SK-N-SH (cell line): ENCODE results near the gene CANT1.

Experiments used
- CTCF ChIP-seq: fragments of 200-600 bp; sonication (generic); IDR thresholded peaks from 2 replicates; pipeline ENCODE4 v1.6.1; 2017; ENCODE audit warnings: antibody characterized with exemption, mild to moderate bottlenecking, moderate library complexity
- EP300 ChIP-seq, 2 experiments: IDR thresholded peaks; 2 replicates each; pipeline versions ENCODE4 v1.4.0 to v1.6.1; 2012; ENCODE audit warnings: borderline replicate concordance in 1 of 2, low read depth in 1 of 2, low read length in 1 of 2
- GABPA ChIP-seq: IDR thresholded peaks from 2 replicates; pipeline ENCODE4 v1.4.0; 2012; ENCODE audit warnings: low read depth, mild to moderate bottlenecking
- JUND ChIP-seq: IDR thresholded peaks from 2 replicates; pipeline ENCODE4 v1.4.0; 2012
- POLR2AphosphoS5 ChIP-seq: IDR thresholded peaks from 2 replicates; pipeline ENCODE4 v1.6.1; 2012; ENCODE audit warnings: low read depth, low read length
- RFX5 ChIP-seq: IDR thresholded peaks from 2 replicates; pipeline ENCODE4 v1.6.1; 2012; ENCODE audit warnings: mild to moderate bottlenecking, improper control_type of control experiment, low read length
- TAF1 ChIP-seq: IDR thresholded peaks from 2 replicates; pipeline ENCODE4 v1.6.1; 2012; ENCODE audit warnings: low read depth, mild to moderate bottlenecking, low read length, moderate library complexity, borderline replicate concordance
- TCF12 ChIP-seq: IDR thresholded peaks from 2 replicates; pipeline ENCODE4 v1.4.0; 2012
- USF2 ChIP-seq: fragments of 150-350 bp; IDR thresholded peaks from 2 replicates; pipeline ENCODE4 v1.6.1; 2017; ENCODE audit warnings: antibody characterized with exemption, low read length, low read depth, borderline replicate concordance
- YY1 ChIP-seq: IDR thresholded peaks from 2 replicates; pipeline ENCODE4 v1.4.0; 2012; ENCODE audit warnings: low read depth, mild to moderate bottlenecking
- TF ChIP-seq, protein P1 (sequence below): IDR thresholded peaks from 2 replicates; pipeline ENCODE4 v1.4.0; 2012; ENCODE audit warnings: low read depth

GRCh38 chr17:78995761-78996451 lies 13.7 kb downstream of the CANT1 start:
- TF ChIP-seq USF2 (no peak), YY1 (no peak), JUND (no peak), CTCF (no peak), POLR2AphosphoS5 (no peak), GABPA (no peak), TCF12 (no peak), EP300 (IDR thresholded peaks at IDR 0.05; ENCODE audit: borderline replicate concordance in 1 of 2, low read depth in 1 of 2, low read length in 1 of 2) (no peak), TAF1 (no peak), RFX5 (no peak)
- TF ChIP-seq, protein P1, sequence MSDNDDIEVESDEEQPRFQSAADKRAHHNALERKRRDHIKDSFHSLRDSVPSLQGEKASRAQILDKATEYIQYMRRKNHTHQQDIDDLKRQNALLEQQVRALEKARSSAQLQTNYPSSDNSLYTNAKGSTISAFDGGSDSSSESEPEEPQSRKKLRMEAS, result no peak
